Retina (tissue), 1 donor: ENCODE measurements around the gene SYNC.
"Not testable (repeated sequence)": the region's sequence is repeated elsewhere in the genome, so short reads cannot be mapped to it uniquely, and the experiment has no call there.

Experiments used
- DNase-seq: peaks from one replicate; pipeline ENCODE4 v3.0.0-alpha.2; 2016

SYNC gene

GRCh38 chr1:32693455-32694174 lies 9.0 kb downstream of the SYNC start:
- no peak for DNase-seq

DNA sequence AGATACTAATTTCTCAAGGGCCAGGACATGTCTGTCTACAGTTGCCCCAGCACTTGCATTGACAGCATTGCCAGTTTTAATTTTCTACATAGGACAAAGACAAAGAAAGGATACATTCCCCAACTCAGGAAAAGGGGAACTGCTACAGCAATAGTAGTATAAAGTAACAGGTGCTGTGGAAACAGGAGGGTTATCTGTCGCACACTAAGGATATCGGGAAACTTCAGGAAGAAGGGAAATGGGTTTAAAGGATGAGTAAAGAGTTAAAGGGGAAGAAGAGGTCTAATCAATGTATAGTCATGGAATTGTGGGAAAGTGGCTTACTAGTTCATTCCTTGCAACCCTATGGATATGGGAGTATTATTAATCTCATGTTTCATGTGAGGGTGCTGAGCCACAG lies 16.2 kb downstream of the SYNC start:
- DNase-seq: no peak

DNA sequence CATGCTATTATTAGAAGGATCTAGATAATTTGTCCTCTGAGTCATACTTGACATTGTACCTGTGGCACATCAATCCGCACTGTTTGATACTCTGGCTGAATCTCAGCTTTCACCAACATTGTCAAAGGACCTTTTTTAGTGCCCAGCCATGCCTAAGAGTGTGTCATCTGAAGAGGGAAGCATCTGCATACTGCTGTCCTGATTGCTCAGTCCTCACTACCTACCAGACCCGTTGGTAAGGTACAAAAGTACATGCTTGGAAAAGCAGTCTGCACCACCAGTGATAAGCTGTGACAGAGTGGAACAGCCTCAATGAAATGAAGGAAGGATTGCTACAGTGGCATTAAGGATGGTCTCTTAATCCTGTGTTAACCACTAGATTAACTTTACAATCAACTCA lies 17.1 kb downstream of the SYNC start:
- no peak for DNase-seq

DNA sequence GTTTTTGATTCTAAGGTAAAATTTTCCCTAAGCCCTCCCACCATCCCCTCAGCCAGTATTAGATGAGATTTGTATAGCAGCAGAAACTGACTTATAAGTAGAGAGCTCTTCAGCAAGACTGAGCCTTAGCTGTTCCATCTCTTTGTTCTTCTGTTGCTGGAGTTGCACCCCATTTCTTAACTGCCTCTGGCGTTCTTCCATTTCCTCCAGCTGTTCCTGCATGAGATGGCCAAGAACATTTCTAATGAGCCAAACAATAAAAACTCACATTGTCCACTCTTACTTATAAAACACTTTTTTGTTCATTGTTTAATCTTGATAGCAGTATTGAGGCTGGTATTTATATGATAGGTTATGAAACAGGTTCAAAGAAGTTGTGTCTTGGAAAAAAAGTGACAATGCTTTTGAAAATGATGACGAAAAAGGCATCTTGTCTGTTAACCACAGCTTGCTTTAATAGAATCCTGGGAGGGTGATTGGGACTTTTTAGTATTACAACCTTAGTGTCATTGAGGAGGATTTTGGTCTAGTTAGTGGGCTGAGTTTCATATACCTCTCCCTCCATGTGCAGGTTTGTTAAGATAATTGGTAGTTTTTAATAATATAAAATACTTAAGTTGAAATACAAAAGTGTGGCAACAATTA lies 18.3 kb downstream of the SYNC start:
- no peak for DNase-seq

DNA sequence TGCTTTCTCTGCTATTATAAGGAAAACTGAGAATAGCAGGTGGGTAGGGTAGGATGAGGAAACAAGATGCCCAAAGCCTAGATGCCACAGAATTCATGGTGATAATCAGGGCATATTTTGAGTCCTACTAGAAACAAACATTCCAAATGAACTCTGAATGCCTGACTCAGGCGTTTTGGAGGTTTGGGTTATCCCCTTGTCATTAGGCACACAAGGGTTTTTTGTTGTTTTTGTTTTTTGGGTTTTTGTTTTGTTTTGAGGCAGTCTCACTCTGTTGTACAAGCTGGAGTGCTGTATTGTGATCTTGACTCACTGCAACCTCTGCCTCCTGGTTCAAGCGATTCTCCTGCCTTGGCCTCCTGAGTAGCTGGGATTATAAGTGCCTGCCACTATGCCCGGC lies 19.2 kb downstream of the SYNC start:
- no peak for DNase-seq

- DNase-seq: no peak
These were observed 20.6 kb downstream of the SYNC start for GRCh38 chr1:32681999-32682398.

DNA sequence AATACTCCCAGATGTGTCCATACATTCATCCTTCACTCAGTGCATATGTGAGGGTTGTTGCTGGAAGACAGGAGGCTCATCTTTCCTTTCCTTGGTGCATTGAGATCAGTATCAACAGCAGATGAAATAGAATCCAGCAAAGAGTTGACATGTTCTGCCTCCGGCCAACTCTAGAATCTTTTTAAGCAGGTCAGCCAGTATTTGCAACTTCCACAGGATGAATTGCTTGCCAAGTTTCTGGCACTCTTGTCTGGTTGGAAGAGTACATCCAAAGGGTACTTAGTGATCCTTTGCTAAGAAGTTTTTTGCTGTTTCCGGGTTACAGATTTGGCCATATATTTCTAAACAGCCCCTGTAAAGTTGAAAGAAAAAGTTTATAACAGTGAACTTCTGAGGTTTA lies 21.1 kb downstream of the SYNC start:
- no peak for DNase-seq

GRCh38 chr1:32680642-32681041 lies 21.9 kb downstream of the SYNC start:
- no peak for DNase-seq

DNA sequence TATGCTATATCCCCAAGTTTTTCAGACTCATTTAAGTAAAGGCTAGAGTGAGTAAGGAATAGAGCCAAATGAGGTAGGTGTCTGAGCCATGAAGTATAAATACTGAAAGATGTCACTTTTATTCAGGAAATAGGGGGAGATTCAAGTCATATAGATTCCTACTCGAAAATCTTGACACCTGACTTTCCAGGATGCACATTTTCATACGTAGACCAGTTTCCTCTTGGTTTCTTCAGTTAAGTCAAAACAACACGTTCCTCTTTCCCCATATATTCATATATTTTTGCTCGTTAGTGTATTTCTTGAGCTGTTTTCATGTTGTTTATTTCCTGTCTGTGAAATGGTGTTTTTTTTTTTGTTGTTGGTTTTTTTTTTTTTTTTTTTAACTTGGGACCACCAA lies 22.6 kb downstream of the SYNC start:
- DNase-seq: not testable (repeated sequence)

DNA sequence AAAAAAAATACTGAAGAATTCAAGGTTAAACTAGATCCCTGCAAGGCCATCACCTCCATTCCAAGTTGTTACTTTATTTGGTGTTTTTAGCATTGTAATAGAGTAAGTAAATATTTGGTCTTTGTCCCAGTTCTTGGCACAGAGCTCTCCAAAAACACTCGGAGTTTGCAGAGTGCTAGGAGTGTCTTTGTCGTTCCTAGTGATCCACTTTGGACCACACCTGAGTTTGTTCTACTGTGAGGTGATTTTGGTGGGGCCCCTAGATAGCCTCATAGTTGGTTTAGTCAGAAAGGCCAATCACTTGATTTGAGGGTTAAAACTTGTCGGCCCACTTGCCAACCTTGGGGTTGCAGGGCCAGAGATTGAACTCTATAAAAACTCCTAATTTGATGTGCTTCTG lies 25.6 kb downstream of the SYNC start:
- no peak for DNase-seq

- not testable (repeated sequence) for DNase-seq
These were observed 33.9 kb downstream of the SYNC start for GRCh38 chr1:32668716-32669115.

GRCh38 chr1:32666901-32667566 lies 35.5 kb downstream of the SYNC start:
- DNase-seq: no peak

DNA sequence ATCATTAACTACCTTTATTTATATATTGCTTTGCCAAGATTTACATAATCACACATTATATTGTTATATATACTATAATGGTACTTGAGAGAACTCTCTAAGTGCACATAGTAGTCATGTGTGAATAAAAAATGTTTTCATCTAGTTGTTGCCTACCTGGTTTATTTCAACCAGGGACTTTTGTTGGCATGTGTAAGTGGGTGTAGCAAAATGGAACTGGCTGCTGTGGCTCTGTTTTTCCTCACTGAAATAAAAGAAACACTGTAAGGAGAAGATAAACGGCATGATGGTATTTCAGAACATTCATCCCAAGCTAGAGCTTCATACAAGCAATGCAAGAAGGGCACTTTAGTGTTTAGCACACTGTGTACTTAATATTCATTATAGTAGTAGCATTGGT lies 36.7 kb downstream of the SYNC start:
- DNase-seq: no peak

DNA sequence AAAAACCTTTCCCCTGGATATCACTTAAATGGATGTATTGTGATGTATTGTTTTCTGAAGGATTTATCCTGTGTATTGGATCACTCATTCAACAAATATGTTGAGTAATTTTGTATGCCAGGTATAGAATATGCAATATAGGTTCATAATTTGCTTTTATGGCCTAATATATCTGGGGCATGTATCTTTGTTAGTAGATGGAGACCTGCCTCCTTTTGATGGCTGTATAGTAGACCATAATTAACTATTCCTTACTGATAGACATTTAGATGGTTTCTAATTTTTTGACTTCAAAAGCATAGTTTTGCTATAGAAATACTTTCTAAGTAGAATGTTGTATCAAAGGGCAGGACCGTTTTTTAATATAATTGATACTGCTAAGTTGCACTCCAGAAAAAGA lies 43.0 kb downstream of the SYNC start:
- no peak for DNase-seq

GRCh38 chr1:32652244-32652962 lies 50.2 kb downstream of the SYNC start:
- no peak for DNase-seq

GRCh38 chr1:32651461-32652073 lies 51.0 kb downstream of the SYNC start:
- no peak for DNase-seq

GRCh38 chr1:32650752-32651460 lies 51.7 kb downstream of the SYNC start, which contains the start of gene RBBP4:
Gene RBBP4 (plus strand): TSS chr1:32651208. CDS start chr1:32651307, 99 bp downstream.
- peak; percentile 99 for DNase-seq

- peak; percentile 95 for DNase-seq
These were observed 52.3 kb downstream of the SYNC start, which contains the start of gene ZBTB8OS for GRCh38 chr1:32650248-32650751. Gene ZBTB8OS (minus strand): TSS chr1:32650550. CDS start chr1:32650529, 21 bp downstream.

DNA sequence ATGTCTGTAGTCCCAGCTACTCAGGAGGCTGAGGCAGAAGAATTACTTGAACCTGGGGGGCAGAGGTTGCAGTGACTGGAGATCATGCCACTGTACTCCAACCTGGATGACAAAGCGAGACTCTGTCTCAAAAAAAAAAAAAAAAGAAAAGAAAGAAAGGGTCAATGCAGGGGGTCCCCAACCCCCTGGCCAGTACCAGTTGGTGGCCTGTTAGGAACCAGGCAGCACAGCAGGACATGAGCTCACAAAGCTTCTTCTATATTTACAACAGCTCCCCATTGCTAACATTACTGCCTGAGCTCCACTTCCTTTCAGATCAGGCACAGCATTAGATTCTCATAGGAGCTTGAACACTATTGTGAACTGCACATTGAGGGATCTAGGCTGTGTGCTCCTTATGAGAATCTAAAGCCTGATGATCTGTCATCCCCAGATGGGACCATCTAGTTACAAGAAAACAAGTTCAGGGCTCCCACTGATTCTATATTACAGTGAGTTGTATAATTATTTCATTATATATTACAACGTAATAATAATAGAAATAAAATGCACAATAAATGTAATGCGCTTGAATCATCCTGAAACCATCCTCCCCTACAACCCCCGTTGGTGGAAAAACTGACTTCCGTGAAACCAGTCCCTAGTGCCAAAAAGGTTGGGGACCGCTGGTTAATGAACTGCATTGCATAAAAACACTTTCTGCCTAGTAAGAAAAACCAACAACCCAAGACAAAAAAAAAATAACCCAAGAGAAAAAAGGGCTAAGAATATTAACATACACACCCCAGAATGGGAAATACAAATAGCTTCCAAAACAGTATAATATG lies 55.0 kb downstream of the SYNC start:
- DNase-seq: no peak

DNA sequence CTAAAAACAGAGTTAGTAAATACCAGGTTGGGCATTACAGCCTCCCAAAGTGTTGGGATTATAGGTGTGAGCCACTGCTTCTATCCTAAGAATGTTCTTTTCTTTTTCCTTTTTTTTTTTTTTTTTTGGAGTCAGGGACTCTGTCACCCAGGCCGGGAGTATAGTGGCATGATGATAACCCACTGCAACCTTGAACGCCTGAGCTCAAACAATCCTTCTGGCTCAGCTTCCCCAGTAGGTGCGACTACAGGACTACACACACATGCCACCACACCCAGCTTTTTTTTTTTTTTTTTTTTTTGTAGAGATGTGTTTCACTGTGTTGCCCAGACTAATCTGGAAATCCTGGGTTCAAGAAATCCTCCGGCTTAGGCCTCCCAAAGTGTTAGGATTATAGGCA lies 58.1 kb downstream of the SYNC start:
- no peak for DNase-seq

DNA sequence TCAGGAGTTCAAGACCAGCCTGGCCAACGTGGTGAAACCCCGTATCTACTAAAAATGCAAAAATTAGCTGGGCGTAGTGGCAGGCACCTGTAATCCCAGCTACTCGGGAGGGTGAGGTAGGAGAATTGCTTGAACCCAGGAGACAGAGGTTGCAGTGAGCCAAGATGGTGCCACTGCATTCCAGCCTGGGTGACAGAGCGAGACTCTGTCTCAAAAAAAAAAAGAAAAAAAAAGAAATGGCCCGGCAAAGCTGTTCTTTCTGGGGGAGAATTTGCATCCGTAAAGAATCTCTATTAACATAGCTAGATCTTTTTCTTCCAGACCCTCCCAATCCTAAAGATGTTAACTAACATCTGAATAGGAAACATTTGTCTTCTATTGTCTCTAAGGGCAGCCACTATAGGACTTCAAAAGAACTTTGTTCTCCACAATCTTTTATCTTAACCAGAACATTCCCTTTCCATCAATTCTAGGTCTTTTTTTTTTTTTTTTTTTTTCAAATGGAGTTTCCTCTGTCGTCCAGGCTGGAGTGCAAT lies 60.2 kb downstream of the SYNC start:
- not testable (repeated sequence) for DNase-seq
